Measurements from ENCODE around the gene NEDD4L. TPM values are rescaled to one million over a fixed set of nuclear protein-coding genes. Genes with fewer than 3 reads are reported as not detected.

The NEDD4L gene
- total and polyA plus RNA-seq, 2 experiments from 2014 or later = 36.2 to 72.3 TPM

DNA sequence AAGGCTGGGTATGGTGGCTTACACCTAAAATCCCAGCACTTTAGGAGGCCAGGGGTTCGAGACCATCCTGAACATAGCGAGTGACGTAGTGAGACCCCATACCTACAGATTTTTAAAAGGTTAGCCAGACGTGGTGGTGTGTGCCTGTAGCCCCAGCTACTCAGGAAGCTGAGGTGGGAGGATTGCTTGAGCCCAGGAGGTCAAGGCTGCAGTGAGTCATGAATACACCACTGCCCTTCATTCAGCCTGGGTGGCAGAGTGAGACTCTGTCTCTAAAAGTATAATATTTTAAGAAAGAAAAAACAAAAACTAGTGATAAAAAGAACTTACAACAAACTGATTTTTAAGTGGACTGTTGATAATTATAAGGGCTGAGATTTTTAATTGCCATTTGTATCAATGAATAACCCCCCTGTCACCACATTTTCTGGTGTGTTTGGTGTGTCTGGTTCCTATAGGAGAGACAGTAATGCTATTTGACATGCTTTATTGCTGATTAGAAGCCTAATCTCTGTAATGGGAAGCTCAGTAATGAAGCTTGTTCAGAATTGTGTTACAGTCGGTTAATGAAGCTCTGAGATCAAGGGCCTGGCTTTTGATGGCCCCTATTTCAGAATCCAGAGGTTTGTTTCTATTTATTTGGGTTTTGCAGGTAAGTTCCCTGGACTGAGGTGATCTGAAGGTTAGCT, 147.0 kb downstream of the NEDD4L start:
- Histone ChIP-seq H3K27me3 (ENCODE audit: insufficient read depth) (no peaks in the 10 kb centered on the region), H4K20me1 (replicated peaks; ENCODE audit: insufficient read depth) (peaks cover 3% of the 10 kb centered on the region; the same call in 1 of the 2 replicates), H3K4me3 (no peak overlapping the region), H3K79me2 (replicated peaks; ENCODE audit: insufficient read depth) (peaks cover 60% of the 10 kb centered on the region), H3F3A (replicated peaks; ENCODE audit: low read depth) (no peaks in the 10 kb centered on the region), H2AFZ (no peak overlapping the region), H3K9me2 (ENCODE audit: insufficient read depth) (no peaks in the 10 kb centered on the region), H3K4me2 (no peak overlapping the region), H3K27ac (ENCODE audit: low read depth) (no peak overlapping the region), H3K36me3 (ENCODE audit: insufficient read depth) (no peaks in the 10 kb centered on the region), H3K4me1 (ENCODE audit: insufficient read depth) (peaks cover 44% of the 10 kb centered on the region)
- no peak overlapping the region for H3K4me3 Mint-ChIP-seq
- peaks cover 6% of the 10 kb centered on the region for H3K27me3 Mint-ChIP-seq (ENCODE audit: insufficient read depth, low read depth, poor library complexity)
- no peak for TF ChIP-seq NANOG (IDR thresholded peaks at IDR 0.05; ENCODE audit: borderline replicate concordance)
- TF ChIP-seq ZNF331 (CRISPR knock-in tag; IDR thresholded peaks at IDR 0.05; ENCODE audit: low read depth) = no peak
- TF ChIP-seq, protein P1, sequence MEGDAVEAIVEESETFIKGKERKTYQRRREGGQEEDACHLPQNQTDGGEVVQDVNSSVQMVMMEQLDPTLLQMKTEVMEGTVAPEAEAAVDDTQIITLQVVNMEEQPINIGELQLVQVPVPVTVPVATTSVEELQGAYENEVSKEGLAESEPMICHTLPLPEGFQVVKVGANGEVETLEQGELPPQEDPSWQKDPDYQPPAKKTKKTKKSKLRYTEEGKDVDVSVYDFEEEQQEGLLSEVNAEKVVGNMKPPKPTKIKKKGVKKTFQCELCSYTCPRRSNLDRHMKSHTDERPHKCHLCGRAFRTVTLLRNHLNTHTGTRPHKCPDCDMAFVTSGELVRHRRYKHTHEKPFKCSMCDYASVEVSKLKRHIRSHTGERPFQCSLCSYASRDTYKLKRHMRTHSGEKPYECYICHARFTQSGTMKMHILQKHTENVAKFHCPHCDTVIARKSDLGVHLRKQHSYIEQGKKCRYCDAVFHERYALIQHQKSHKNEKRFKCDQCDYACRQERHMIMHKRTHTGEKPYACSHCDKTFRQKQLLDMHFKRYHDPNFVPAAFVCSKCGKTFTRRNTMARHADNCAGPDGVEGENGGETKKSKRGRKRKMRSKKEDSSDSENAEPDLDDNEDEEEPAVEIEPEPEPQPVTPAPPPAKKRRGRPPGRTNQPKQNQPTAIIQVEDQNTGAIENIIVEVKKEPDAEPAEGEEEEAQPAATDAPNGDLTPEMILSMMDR (conservative IDR thresholded peaks at IDR 0.05; ENCODE audit: low read depth in 2 of 2) = no peak
- no peak for TF ChIP-seq ZNF114 (CRISPR knock-in tag; IDR thresholded peaks at IDR 0.05)
- no peak for TF ChIP-seq ETS1 (IDR thresholded peaks at IDR 0.05)
- no peak for TF ChIP-seq STAT1 (IDR thresholded peaks at IDR 0.05; ENCODE audit: unreplicated experiment)
- TF ChIP-seq CREB1 (CRISPR knock-in tag; IDR thresholded peaks at IDR 0.05; ENCODE audit: low read depth) = no peak
- no peak for TF ChIP-seq POLR2AphosphoS5 (IDR thresholded peaks at IDR 0.05; ENCODE audit: low read depth)
- no peak for TF ChIP-seq JUNB (IDR thresholded peaks at IDR 0.05; ENCODE audit: unreplicated experiment)
- TF ChIP-seq ZNF462 (CRISPR knock-in tag; IDR thresholded peaks at IDR 0.05) = no peak
- TF ChIP-seq EZH2 (IDR thresholded peaks at IDR 0.05; ENCODE audit: low read depth, unreplicated experiment) = no peak
- no peak for TF ChIP-seq REST (IDR thresholded peaks at IDR 0.05; ENCODE audit: unreplicated experiment)
- TF ChIP-seq EZH2phosphoT487 (IDR thresholded peaks at IDR 0.05; ENCODE audit: unreplicated experiment) = no peak
- H3K36me3 Mint-ChIP-seq (ENCODE audit: low read depth) = no peaks in the 10 kb centered on the region
- H3K4me1 Mint-ChIP-seq = peaks cover 60% of the 10 kb centered on the region
- ATAC-seq (no peak), DNase-seq (ENCODE audit: low spot score) (no peak)
- H3K9me3 Mint-ChIP-seq = no peaks in the 10 kb centered on the region
- H3K27ac Mint-ChIP-seq = no peak overlapping the region
